ENCODE data around the gene HLA-DOA.

The HLA-DOA gene

GRCh38 chr6:33008944-33009861 lies at the start of gene HLA-DOA:
TSS of gene HLA-DOA (minus strand) at chr6:33009591.
- DNase-seq, result peak; percentile 74

GRCh38 chr6:33057222-33058150 lies 48.1 kb upstream of the HLA-DOA start:
- no peak for DNase-seq

GRCh38 chr6:33053230-33053629 lies 43.8 kb upstream of the HLA-DOA start:
- no peak for DNase-seq

DNA sequence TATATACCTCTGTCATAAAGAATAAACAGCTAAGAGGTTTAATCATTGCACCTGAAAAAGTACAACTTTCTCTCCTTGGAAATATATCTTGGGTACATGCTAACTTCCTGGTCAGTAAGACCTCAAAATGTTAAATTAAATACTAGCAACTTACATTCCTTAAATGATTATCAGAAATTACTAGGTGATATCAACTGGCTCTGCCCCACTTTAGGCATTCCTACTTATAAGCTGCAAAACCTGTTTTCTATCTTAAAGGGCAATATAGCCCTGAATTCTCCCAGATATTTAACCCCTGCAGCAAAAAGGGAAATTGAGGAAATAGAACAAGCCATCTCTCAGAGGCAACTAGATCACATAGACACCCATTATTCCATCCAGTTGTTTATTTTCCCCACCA lies 43.2 kb upstream of the HLA-DOA start:
- no peak for DNase-seq

DNA sequence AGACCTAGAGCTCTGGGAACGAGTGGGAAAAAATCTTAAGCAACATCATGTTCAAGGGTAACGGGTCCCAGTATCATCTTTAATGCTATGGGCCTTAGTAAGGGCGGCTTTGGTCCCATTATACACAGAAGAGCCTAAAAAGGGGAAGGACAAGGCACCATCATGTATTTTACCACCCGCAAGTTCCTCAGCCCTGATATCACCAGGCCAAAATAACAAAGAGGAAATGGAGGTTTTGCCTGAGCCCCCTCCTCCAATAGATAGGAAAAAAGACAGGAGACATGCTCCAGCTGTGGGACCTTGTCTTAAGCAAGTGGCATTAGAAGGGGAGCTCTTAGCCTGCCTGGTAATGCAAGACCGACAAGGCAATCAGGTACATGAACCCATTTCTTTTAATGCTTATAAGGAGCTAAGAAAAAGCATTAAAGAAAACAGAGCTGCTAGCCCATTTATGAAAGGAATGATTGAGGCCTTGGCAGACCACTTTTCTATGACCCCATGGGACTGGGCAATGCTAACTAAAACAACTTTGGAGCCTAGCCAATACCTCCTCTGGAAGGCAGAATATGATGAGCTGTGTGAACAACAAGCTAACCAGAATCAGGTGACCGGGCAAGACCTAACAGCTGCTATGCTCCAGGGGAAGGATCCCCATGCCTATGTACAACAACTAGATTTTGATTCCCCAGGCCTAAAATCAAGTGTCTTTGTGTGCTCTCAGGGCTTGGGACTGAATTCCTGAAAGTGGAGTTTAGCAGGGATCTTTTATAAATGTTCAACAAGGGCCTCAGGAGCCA lies 40.8 kb upstream of the HLA-DOA start:
- DNase-seq, result no peak

DNA sequence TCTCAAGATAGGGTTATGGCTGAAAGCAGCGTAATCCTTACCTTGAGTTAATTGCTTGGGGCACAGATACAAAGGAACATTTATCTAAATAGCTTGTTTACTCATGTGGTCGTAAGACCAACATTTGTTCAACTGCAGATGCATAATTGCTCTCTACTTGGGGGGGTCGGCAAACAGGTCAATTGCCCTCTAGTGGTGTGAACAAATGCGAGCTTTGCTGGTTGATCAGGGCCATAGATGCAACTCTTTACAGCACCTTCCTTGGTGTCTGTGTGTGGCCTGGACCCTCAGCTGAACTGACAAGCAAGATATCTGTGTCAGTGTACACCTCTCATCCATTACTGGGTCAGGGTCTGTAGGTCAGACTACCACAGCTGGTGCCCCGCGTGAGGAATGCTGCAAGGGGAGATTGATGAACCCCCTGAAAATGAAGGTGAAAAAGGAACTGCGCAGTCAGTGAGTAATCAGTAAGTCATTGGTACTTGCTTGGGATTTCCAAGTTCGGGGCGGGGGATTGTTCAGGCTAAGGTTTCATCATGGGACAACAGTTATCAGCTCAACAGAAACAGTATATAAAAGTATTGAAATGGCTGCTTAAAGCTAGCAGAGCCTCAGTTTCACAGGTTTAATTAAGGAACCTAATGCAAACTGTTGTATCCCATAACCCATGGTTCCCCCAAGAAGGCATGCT lies 40.1 kb upstream of the HLA-DOA start:
- no peak for DNase-seq

GRCh38 chr6:33040157-33040556 lies 30.8 kb upstream of the HLA-DOA start:
- DNase-seq, result no peak

GRCh38 chr6:33036535-33036934 lies 27.1 kb upstream of the HLA-DOA start:
- no peak for DNase-seq

DNA sequence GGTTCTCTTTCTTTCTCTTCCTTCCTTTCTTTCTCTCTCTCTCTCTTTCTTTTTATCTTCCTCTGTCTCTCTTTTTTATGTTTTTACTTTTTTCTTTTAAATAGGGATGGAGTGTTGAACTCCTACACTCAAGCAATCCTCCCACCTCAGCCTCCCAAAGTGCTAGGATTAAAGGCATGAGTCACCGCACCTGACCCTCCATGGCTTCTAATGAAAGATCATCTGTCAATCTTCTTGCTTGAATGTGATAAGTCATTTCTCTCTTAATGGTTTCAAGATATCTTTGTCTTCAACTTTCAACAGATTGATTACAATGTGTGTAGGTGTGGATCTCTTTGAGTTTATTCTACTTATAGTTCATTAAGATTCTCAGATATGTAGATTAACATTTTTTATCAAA lies 25.2 kb upstream of the HLA-DOA start:
- DNase-seq, result no peak

DNA sequence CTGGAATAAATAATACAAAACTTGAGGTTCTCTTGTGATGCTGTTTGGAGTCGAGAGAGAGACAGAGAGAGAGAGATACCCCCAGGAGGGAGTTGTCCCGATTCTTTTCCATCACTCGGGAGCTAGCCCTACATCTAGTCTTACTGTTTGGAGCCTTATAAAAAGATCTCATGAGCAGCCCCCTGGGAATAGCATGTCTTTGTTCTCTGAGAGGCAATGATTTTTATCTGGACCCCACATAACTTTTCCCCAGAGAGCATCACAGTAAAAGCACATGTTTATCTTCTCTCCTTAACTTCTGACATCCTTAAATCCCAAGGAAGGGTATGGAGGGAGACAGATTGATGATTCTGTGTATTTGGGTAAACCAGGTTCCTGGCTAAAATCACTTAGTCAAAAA lies 20.9 kb upstream of the HLA-DOA start:
- DNase-seq, result no peak

GRCh38 chr6:33029328-33030184 lies 20.2 kb upstream of the HLA-DOA start:
- DNase-seq, result peak; percentile 85

DNA sequence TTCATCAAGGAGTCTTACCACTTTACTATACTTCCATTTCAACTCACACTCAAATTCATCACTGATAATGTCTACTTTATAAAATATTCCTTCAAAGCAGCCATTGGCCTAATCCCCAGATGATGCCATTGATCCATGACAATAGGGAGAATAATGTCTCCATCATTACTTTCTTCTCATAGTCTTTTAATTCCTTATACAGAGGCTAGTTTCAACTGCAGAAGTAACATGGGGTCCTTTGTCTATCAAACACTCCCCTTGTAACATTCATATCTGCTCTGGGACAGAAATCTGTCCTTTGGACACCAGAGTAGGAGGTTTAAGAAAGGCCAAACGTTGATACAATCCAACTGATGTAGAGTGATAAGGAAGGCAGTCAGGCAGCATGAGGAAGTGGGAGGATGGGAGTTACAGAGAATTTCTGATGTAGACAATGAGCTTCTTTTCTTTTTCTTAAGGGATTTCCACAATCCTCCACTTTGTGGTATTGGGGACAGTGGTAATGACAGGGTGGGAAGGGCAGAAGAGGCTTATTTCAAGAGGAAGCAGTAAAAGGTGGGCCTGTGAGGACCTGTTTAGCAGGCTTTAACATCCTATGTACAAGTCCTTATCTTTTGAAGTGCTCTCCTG lies 18.9 kb upstream of the HLA-DOA start:
- DNase-seq, result no peak

DNA sequence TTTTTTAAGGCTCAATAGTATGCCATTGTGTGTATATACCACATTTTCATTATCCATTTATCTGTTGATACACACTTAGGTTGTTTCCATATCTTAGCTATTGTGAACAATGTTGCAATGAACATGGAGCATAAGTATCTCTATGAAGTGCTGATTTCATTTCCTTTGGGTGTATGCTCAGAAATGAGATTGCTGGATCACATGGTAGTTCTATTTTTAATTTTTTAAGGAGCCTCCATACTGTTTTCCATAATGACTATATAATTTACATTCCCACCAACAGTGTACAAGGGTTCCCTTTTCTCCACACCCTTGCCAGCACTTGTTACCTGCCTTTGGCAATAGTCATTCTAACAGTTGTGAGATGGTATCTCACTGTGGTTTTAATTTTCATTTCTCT lies 15.1 kb upstream of the HLA-DOA start:
- no peak for DNase-seq

DNA sequence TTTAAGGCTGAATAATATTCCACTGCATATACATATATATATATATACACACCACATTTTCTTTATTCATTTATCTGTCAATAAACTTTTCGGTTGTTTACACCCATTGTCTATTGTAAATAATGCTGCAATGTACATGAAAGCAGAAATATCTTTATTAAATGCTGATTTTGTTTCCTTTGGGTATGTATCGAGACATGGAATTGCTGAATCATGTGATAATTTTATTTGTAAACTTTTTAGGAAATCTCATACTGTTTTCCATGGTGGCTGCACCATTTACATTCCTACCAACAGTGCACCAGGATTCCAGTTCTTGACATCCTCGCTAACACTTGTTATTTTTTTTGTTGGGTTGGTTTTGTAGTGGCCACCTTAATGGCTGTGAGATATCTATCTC lies 14.1 kb upstream of the HLA-DOA start:
- DNase-seq, result no peak

GRCh38 chr6:33021917-33022316 lies 12.5 kb upstream of the HLA-DOA start:
- no peak for DNase-seq

DNA sequence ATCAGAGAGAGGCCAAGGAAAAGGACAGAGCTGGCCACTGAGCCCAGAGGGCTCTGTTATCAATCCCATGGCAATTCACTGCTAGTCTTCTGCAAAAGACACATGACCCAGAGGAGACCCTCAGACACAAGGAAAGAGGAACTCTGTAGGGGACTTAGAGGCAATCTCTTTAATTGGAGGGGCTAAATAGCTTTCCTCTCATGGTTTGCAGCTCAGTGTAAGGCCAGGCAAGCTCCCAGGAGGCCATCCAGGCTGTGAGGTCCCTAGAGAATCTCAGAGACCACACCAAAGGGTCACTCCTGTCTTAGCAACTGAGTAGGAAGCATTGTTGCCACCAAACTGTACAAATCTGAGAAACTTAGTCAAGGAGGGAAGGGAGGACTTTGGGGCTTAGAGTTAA lies 10.0 kb upstream of the HLA-DOA start:
- DNase-seq, result no peak

DNA sequence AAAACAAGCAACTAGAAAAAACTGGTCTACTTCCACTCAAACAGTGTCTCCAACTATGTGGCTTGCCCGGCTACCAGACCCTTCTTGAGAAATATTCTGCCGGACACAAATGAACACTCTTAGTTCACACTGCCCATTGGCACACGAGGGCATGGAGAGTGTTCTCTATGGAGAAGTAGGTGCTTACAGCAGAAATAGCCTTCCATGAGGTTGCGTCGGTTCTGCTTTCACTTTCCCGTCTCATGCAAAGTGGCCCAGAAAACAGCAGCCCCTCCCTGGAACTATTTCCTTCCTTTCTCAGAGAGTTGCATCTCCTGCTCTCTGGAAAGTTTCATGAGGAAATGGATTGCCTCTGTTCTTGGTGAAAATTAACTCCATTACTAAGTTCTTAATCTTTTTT lies 9.5 kb upstream of the HLA-DOA start:
- DNase-seq, result peak; percentile 86

GRCh38 chr6:33018418-33018817 lies 9.0 kb upstream of the HLA-DOA start:
- no peak for DNase-seq

DNA sequence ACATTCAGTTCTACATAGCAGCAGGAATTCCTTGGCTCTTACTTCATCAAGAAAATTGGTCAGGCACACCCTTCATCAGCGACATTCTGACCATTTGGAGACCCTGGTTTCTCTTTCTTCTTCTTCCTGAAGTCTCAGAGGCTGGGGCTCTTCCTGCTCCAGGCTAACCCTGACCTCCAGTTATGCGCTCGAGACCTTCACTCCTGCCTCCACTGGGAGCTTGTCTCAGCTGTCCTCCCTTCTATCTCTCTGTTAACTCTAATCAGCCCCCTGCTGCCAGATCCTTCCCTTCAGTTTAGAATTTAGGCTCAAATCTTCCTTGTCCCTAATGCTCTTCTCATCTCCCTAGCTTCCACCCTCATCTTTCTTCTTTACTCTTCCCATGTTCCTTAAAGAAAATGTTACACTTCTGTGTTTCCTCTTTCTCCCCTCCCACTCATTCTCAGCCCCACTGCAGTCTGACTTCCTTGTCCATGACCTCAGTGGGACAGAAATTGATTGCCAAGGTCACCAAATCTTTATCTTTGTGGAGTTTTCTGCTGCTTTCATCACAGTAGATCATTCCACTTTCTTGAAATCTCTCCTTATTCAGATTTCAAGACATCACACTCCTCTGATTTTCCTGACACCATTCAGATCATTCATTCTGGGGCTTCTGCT lies 8.4 kb upstream of the HLA-DOA start:
- no peak for DNase-seq

DNA sequence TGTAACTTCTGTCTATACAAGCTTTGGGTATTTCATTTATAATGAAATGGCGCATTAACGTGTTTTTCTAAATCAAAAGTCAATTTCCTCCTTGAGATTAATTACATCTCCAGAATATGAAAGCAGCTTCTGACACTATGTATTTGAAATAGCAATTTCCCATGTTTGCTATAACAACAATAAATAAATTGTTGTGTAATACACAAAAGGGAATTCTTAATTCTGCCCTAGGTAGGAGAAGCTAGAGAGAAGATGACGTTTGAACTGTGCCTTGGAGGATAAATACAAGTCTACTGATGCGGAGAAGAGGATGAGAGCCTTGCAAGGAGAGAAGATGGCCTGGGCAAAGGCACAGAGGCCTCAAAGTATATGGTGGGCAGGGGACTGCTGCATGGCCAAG lies 7.6 kb upstream of the HLA-DOA start:
- no peak for DNase-seq

All from CD4-positive, alpha-beta T cell treated with Interferon gamma for 1 hour (primary cell).